ENCODE measurements around the gene GHRHR.

Gene GHRHR

GRCh38 chr7:30994206-30995100, 30.7 kb downstream of the GHRHR start:
- Histone ChIP-seq H3K4me3 (ENCODE audit: low read depth, low read length, poor library complexity, severe bottlenecking) (no peak overlapping the region), H3K9me2 (ENCODE audit: low read depth, low read length) (no peaks in the 10 kb centered on the region), H3K9me3 (ENCODE audit: low read length) (no peaks in the 10 kb centered on the region), H3K4me1 (ENCODE audit: insufficient read depth, low read length, severe bottlenecking) (no peaks in the 10 kb centered on the region), H3K4me2 (ENCODE audit: low read length) (no peak overlapping the region), H3K9ac (ENCODE audit: low read length) (no peak overlapping the region), H3F3A (ENCODE audit: insufficient read depth, low read length) (no peaks in the 10 kb centered on the region), H3K27me3 (ENCODE audit: insufficient read depth, low read length) (peaks cover 9% of the 10 kb centered on the region; the same call in 1 of the 2 replicates), H2AFZ (ENCODE audit: low read length) (no peak overlapping the region), H3K79me2 (ENCODE audit: insufficient read depth, low read length) (no peaks in the 10 kb centered on the region), H3K27ac (ENCODE audit: low read depth, low read length, poor library complexity, severe bottlenecking) (no peak overlapping the region), H4K20me1 (ENCODE audit: insufficient read depth, low read length) (no peaks in the 10 kb centered on the region), H3K36me3 (ENCODE audit: insufficient read depth, low read length) (no peaks in the 10 kb centered on the region)
- TF ChIP-seq EZH2 (IDR thresholded peaks at IDR 0.05; ENCODE audit: borderline replicate concordance, low read length): no peak
- no peak for TF ChIP-seq CTCF (IDR thresholded peaks at IDR 0.05; ENCODE audit: low read length)

GRCh38 chr7:30995536-30995935, 31.8 kb downstream of the GHRHR start:
- no peak for TF ChIP-seq EZH2 (IDR thresholded peaks at IDR 0.05; ENCODE audit: borderline replicate concordance, low read length)
- no peak for TF ChIP-seq CTCF (IDR thresholded peaks at IDR 0.05; ENCODE audit: low read length)
- no peak overlapping the region for H3K4me2 ChIP-seq (ENCODE audit: low read length)
- H3F3A ChIP-seq (ENCODE audit: insufficient read depth, low read length): no peaks in the 10 kb centered on the region
- no peaks in the 10 kb centered on the region for H3K9me3 ChIP-seq (ENCODE audit: low read length)
- no peaks in the 10 kb centered on the region for H4K20me1 ChIP-seq (ENCODE audit: insufficient read depth, low read length)
- H3K27me3 ChIP-seq (ENCODE audit: insufficient read depth, low read length): peaks cover 8% of the 10 kb centered on the region; the same call in 1 of the 2 replicates
- H3K27ac ChIP-seq (ENCODE audit: low read depth, low read length, poor library complexity, severe bottlenecking): no peak overlapping the region
- H3K36me3 ChIP-seq (ENCODE audit: insufficient read depth, low read length): no peaks in the 10 kb centered on the region
- H3K4me3 ChIP-seq (ENCODE audit: low read depth, low read length, poor library complexity, severe bottlenecking): no peak overlapping the region
- no peaks in the 10 kb centered on the region for H3K9me2 ChIP-seq (ENCODE audit: low read depth, low read length)
- H3K4me1 ChIP-seq (ENCODE audit: insufficient read depth, low read length, severe bottlenecking): no peaks in the 10 kb centered on the region
- H2AFZ ChIP-seq (ENCODE audit: low read length): no peak overlapping the region
- no peak overlapping the region for H3K9ac ChIP-seq (ENCODE audit: low read length)
- no peaks in the 10 kb centered on the region for H3K79me2 ChIP-seq (ENCODE audit: insufficient read depth, low read length)

GRCh38 chr7:30996256-30996655, 32.5 kb downstream of the GHRHR start:
- no peak for TF ChIP-seq CTCF (IDR thresholded peaks at IDR 0.05; ENCODE audit: low read length)
- TF ChIP-seq EZH2 (IDR thresholded peaks at IDR 0.05; ENCODE audit: borderline replicate concordance, low read length): no peak
- H3K9ac ChIP-seq (ENCODE audit: low read length): no peak overlapping the region
- H2AFZ ChIP-seq (ENCODE audit: low read length): no peak overlapping the region
- H3F3A ChIP-seq (ENCODE audit: insufficient read depth, low read length): no peaks in the 10 kb centered on the region
- H3K79me2 ChIP-seq (ENCODE audit: insufficient read depth, low read length): no peaks in the 10 kb centered on the region
- no peaks in the 10 kb centered on the region for H3K9me3 ChIP-seq (ENCODE audit: low read length)
- H3K4me1 ChIP-seq (ENCODE audit: insufficient read depth, low read length, severe bottlenecking): no peaks in the 10 kb centered on the region
- no peak overlapping the region for H3K4me2 ChIP-seq (ENCODE audit: low read length)
- no peaks in the 10 kb centered on the region for H3K9me2 ChIP-seq (ENCODE audit: low read depth, low read length)
- no peaks in the 10 kb centered on the region for H4K20me1 ChIP-seq (ENCODE audit: insufficient read depth, low read length)
- peaks cover 4% of the 10 kb centered on the region; the same call in 1 of the 2 replicates for H3K27me3 ChIP-seq (ENCODE audit: insufficient read depth, low read length)
- H3K36me3 ChIP-seq (ENCODE audit: insufficient read depth, low read length): no peaks in the 10 kb centered on the region
- no peak overlapping the region for H3K4me3 ChIP-seq (ENCODE audit: low read depth, low read length, poor library complexity, severe bottlenecking)
- H3K27ac ChIP-seq (ENCODE audit: low read depth, low read length, poor library complexity, severe bottlenecking): no peak overlapping the region
